HCEC 1CT (cell line): ENCODE data around the gene TCF19.
"Not testable (repeated sequence)": the region's sequence is repeated elsewhere in the genome, so short reads cannot be mapped to it uniquely, and the experiment has no call there.

Experiments
- DNase-seq: peaks from one replicate; pipeline ENCODE4 v3.0.0-alpha.2; 2017

The TCF19 gene

DNA sequence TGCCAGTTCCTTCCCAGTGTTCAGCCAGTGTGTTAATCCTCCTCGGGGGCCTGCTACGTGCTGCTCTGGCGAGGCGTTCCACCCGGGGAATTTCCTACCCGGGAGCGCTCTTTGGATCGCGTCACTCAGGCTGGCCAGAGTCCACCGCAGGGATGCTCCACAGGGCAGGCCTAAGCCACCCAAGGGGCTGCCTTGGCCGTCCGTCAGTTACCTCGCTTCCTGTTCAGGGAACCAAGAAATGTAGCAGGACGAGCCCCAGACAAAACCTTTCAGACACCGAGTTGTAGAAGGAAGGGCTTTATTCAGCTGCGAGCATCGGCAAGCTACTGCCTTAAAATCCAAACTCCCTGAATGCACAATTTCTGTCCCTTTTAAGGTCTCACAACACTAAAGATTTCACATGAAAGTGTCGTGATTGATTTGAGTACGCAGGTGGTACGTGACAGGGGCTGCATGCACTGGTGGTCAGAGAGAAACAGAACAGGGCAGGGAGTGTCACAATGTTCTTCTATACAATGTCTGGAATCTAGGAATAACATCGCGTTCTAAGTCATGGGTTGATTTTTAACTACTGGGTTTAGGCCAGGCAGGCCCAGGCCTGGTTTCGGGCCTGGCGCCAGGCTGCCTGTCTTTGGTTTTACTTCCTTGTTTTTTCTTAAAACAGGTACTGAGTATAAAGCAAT lies 27.8 kb downstream of the TCF19 start:
- no peak for DNase-seq

DNA sequence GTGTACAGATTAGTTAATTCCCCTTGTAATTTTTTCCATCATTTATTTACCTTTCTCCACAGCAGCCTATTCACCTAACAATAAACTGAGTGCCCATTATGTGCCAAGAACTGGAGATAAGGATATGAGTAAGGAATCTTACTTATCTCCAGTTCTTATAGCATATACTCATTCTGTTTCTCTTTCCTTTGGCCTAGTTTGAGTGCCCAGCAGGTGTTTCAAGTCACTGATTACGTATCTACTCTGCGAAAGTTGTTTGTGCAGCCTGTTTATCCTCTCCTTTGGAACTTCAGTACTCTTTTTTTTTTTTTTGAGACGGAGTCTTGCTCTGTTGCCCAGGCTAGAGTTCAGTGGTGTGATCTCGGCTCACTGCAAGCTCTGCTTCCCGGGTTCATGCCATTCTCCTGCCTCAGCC lies 29.4 kb downstream of the TCF19 start:
- DNase-seq: no peak

DNA sequence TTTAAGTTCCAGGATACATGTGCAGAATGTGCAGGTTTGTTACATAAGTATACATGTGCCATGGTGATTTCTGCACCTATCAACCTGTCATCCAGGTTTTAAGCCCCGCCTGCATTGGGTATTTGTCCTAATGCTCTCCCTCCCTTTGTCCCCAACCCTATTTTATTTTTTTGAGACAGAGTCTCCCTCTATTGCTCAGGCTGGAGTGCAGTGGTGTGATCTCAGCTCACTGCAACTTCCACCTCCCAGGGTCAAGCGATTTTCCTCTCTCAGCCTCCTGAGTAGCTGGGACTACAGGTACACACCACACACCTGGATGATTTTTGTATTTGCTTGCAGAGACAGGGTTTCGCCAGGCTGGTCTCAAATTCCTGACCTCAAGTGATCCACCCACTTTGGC lies 30.8 kb downstream of the TCF19 start:
- not testable (repeated sequence) for DNase-seq

DNA sequence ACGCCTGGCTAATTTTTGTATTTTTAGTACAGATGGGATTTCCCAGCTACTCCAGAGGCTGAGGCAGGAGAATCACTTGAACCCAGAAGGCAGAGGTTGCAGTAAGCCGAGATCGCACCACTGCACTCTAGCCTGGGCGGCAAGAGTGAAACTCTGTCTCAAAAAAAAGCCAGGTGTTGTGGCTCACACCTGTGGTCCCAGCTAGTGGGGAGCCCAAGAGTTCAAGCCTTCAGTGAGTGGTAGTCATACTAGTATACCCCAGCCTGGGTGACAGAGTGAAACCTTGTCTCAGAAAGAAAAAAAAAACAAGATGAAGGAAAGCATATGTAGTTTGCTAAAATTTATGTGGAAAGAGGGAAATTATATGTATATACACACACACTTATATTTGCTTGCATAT lies 32.1 kb downstream of the TCF19 start:
- no peak for DNase-seq

DNA sequence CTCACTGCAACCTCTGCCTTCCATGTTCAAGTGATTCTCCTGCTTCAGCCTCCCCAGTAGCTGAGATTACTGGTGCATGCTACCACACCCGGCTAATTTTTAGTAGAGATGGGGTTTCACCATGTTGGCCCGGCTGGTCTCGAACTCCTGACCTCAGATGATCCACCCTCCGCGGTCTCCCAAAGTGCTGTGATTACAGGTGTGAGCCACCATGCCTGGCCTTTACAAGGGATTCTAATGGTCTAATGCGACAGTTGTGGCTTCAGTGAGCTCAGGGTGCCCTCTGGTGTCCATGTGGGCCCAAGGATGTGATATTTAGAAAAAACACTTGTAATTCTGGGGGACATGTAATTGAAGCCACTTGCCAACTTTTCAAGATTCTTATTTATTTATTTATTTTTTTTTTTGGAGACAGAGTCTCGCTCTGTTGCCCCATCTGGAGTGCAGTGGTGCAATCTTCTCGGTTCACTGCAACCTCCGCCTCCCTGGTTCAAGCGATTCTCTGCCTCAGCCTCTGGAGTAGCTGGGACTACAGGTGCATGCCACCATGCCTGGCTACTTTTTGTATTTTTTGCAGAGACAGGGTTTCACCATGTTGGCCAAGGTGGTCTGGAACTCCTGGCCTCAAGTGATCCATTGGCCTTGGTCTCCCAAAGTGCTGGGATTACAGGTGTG lies 34.2 kb downstream of the TCF19 start:
- peak; percentile 69 for DNase-seq

DNA sequence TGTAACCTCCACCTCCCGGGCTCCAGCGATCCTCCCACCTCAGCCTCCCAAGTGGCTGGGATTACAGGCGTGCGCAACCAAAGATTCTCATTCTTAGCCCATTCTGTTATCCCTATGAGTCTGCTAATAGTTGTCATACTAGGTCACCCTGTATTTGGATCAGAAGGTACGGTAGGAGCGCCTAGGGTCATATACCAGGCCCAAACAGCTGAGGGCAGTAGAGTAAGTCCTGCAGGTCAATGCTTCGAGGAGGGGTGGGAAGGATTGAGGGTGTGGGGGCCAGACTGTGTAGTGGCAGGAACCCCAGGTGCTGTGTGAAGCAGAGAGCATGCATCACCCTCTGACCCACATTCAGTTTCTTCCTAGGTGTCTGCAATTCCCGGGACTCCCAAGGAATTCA lies 34.8 kb downstream of the TCF19 start:
- DNase-seq: no peak

DNA sequence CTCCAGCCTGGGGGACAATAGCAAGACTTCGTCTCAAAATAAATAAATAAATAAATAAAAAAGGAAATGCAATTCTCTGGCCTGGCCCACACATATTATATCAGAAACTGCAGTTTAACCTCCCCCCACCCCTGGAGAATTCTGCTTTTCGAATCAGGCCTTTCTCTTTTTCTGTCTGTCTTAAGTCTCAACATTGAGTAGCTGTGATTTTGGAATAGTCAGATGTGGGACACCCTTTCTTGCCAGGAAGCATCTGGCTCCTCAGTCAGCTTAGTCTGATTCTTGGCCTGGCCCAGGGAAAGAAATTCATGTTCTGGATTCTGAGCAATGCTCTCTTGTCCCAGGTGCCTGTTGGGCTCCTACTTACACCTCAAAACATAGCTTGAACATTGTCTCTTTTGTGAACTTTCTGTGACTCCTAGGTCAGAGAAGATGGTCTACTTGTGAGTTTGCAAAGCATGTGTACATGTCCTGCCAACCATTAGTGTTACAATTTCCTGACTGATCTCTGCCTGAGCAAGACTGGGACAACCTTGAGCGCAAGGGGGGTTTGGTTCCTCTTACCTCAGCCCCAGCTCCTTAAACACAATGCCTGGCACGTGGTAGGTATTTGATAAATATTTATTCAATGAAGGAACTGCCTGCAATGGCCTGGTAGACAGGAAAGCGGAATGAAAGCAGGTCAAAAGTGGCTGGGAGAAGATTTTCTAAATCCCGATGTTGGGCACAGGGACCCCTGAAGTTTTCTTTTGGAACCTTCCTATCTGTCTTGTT lies 35.9 kb downstream of the TCF19 start:
- no peak for DNase-seq

DNA sequence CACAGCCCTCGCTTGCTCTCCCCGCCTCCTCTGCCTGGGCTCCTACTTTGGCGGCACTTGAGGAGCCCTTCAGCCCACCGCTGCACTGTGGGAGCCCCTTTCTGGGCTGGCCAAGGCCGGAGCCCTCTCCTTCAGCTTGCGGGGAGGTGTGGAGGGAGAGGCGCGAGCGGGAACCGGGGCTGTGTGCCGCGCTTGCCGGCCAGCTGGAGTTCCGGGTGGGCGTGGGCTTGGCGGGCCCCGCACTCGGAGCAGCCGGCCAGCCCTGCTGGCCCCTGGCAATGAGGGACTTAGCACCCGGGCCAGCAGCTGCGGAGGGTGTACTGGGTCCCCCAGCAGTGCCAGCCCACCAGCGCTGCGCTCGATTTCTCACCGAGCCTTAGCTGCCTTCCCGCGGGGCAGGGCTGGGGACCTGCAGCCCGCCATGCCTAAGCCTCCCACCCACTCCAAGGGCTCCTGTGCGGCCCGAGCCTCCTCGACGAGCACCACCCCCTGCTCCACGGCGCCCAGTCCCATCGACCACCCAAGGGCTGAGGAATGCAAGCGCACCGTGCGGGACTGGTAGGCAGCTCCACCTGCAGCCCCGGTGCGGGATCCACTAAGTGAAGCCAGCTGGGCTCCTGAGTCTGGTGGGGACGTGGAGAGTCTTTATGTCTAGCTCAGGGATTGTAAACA lies 37.1 kb downstream of the TCF19 start:
- DNase-seq: not testable (repeated sequence)

DNA sequence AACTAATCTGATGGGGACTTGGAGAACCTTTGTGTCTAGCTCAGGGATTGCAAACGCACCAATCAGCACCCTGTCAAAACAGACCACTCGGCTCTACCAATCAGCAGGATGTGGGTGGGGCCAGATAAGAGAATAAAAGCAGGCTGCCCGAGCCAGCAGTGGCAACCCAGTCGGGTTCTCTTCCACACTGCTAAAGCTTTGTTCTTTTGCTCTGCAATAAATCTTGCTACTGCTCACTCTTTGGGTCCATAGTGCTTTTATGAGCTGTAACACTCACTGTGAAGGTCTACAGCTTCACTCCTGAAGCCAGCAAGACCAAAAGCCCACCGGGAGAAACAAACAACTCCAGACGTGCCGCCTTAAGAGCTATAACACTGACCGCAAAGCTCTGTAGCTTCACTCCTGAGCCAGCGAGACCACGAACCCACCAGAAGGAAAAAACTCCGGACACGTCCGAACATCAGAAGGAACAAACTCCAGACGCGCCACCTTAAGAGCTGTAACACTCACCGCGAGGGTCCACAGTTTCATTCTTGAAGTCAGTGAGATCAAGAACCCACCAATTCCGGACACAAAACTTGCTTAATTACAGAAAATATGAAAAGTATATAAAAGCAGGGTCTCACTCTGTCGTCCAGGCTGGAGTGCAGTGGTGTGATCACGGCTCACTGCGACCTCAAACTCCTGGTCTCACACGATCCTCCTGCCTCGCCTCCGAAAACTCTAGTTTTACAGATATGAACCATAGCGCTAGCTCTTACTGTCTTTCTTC lies 38.0 kb downstream of the TCF19 start:
- not testable (repeated sequence) for DNase-seq

DNA sequence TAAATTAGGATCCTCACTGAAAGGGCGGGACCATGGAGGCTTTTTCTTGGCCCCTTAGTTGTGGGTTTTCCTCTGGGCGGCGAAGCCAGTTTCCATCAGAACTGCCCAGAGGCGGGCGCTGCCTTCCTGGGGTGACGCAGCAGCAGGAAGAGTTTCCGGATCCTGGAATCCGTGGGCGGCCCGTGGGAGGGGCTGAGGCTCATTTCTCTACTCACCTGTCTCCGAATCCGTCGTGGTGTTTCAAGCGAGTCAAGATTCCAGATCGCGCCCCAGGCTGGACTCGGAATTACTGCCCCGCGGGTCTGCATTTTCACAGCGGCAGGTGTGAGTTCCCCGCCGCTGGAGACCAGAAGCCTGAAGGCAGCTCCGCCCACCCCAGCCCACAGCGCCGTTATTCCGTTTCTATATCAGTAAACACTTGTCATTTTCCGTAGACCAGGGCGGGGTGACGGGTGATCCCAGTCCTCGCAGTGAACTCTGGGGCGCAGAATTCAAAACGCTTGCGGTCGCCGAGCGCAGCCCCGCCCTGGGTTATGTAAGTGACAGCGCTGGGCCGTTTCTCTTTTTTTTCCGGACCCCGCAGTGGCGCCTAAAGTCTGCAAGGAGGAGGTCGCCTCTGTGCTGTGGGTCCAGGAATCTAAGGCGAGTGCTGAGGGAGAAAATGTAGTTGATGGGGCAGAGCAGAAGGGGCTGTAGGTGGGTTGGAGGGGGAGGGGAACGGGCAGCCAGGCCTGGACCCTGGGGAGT lies 39.3 kb downstream of the TCF19 start:
- DNase-seq: peak; percentile 71

DNA sequence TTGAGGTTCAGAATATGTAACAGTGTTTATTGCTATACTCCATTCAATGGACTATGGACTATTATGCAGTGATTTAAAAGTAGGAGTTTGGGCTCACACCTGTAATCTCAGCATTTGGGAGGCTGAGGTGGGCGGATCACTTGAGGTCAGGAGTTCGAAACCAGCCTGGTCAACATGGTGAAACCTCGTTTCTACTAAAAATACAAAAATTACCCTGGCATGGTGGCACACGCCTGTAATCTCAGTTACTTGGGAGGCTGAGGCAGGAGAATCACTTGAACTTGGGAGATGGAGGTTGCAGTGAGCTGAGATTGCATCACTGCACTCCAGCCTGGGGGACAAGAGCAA lies 40.7 kb downstream of the TCF19 start:
- DNase-seq: not testable (repeated sequence)

DNA sequence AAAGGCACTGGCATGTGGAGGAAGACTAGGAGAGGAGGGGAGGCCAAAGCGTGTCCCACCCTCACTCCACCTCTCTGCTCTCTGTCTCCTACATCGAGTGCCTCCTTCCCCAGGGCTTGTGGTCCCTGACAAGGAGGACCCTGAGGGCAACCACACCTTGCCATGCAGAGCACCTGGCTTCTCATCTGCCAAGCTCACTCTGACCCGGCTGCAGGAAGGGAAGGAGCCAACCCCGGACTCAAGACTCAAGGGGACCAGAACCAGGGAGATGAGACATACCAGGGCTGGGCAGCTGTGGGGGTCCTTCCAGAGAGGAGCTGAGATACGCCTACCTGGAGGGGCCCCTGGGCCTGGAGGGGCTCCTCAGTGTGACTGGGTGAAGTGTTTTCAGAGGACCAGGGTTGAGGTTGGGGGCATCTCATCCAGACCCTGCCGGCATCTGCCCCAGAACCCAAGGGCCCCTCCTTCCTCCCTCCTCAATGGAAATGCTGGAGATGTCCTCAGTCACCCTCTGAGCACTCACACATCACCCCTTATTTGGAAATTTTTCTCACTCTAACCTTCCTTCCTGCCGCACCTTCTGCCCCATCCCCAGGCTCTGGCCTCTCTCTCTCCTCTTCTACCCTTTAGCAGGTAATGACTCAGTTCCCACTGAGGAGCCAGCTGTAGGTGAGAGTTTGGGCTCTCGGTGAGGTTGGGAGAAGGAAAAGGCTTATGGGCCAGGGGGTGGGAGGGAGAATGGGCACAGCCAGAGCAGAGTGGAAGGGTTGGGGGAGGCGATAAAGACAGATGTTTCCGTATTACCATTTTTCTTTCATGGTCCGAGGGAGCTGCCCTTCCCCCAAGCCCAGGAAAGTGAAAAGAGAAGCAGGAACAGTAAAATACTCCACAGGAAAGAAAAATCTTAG lies 44.1 kb downstream of the TCF19 start:
- no peak for DNase-seq

DNA sequence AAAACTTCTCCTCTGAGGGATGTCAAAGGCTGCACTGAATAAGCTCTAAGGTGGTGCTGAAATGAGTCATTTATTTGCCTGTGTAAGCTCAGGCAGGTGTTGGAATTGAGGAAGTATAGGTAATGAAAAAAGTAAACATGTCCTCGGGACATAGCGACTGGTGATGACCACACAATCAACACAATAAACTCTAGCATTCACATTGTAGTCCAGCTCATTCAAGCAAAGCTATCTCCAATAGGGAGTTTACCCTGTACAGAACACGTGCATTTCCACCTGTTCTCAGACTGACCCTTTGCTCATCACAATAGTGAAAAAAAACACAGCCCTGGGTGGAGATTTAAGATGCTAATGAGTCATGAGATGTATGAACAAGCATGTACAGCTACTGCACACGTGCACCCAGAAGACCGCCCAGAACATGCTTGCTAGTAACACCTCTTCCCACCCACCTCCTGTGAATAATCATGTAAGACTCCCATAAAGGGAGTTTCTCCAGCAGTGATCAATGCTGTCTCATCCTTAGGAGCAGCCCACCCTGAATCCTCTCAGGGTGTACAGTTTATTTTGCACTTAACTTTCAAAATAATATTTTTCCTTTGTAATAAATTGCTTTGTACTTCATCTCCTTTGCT lies 45.1 kb downstream of the TCF19 start:
- peak; percentile 73 for DNase-seq

DNA sequence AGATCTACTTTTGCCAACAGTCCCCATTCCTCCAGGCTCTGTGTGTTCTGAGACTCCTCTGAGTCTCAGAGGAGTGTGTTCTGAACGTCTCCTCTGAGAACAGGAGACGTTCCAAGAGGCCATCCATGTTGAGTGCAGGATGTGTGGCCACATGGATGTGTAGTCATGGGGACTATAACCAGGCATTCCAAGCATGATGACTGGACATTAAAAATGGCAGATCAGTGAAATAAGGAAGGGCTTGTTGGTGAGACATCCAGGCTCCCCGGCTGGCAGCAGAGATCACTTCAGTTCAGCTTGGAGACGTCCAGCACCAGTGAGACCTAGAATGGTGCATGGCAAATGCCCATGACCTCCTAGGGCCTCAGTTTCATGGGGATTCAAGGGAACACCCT lies 46.4 kb downstream of the TCF19 start:
- DNase-seq: no peak

DNA sequence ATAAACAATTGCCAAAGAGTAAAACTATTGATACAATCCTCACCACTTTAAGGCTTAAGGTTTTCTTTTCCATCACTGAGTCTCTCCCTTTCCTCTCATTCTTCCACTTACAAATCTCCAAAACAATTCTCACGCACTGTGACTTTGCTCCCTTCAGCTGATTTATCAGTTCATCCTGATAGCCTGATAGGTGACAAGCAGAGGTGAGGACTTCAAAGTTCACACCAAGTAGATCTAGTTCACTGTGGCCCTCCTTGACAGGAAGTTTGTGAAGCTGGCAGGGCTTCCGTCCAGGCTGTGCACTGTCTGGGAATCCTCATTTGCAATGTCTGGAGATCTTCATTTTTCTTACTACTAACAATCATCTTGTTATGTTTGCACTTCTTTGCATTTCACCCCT lies 47.2 kb downstream of the TCF19 start:
- DNase-seq: no peak

DNA sequence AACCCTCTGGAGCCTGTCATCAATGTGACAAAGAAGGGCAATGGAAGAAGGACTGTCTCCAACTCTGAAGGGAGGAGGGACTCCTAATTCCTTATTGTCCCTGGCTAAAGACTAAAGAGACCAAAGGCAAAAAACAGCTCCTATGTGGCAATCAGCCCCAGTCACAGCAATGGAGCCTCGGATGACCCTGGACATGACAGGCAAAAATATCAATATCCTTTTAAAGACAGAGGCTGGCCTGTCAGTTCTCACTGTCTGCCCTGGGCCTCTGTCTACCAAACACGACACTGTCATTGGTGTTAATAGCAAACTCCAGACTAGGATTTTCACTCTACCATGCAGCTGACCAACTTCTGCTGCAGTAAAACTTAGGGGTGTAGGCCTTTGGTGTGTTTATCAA lies 50.1 kb downstream of the TCF19 start:
- DNase-seq: no peak

DNA sequence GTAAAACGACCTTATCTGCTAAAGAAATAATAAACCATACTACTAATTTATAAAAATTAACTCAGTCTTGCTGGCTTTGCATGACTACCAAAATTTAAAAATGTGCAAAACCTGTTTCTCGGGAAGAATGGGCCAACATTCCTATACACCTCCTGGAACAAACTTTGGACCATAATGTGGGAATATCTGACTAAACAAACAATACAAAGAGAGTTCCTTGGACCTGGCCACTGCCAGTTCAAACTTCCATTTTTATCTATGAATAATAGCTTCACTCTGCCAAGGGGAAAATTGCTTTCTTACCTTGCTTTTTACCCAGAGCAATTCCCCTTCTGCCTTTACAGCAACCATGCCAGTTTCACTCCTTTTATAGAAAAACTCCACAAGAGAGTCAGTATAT lies 50.7 kb downstream of the TCF19 start:
- no peak for DNase-seq

DNA sequence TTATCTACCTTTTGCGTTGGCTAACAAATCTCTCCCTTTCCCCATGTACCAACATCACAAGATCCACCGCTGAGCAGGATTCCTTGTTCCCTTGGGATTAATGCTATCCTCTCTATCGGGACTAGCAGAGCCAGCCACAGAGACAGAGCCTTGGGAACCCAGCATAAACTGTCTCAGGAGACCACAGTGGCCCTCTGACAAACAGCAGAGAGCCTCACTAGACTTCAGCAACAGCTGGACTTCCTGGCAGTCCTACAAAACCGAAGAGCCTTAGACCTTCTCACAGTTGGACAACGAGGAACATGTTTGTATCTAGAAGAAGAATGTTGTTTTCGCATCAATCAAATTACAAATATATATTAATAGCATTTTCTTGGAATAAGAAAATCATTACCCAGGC lies 51.7 kb downstream of the TCF19 start:
- DNase-seq: no peak

DNA sequence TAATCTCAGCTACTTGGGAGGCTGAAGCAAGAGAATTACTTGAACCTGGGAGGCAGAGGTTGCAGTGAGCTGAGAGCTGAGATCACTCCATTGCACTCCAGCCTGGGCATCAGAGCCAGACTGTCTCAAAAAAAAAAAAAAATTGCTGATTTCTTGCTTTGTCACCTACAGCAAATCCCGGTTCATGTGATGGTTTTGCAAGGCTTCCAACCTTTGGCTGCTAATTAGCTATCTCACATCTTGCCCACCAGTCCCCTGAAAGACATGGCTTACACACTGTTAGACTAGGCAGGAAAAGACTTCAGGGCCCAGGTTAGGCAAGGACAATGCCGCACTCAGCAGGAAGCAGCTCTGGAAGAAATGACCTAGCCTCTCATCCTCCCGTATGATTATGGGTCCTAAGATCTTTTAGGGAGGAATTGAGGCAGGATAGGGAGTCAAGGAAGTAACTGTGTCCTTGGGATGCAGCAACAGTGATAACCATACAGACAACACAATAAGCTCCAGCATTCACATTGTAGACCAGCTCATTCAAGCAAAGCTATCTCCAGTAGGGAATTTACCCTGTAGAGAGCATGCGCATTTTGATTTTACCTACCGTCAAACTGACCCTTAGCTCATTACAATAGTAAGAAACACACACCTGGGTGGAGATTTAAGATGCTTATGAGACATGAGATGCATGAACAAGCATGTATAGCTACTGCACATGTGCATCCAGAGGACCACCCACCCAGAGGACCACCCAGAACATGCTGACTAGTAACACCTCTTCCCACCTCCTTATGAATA lies 52.5 kb downstream of the TCF19 start:
- no peak for DNase-seq
